Nasal cavity respiratory epithelium epithelial cell of viscerocranial mucosa (primary cell): ENCODE results near the gene PLXNA3. TPM values are rescaled to one million over a fixed set of nuclear protein-coding genes. Genes with fewer than 3 reads are reported as not detected.

ENCODE experiments used
- total RNA-seq: library from RNA; depleted of rRNA; stranded (reverse); fragments of >200 nt; gene quantifications from 2 replicates; pipeline ENCODE4 v1.2.3, GENCODE V29; 2014

Gene PLXNA3
- total RNA-seq = 5.1 and 39.3 TPM in 2 replicates

GRCh38 chrX:154458116-154458953, at the start of gene PLXNA3:
Gene PLXNA3, plus strand, starts transcription at chrX:154458281. Its CDS starts 1,903 bp downstream, at chrX:154460184.

GRCh38 chrX:154409222-154409871, 48.7 kb upstream of the PLXNA3 start, which contains the start of gene DNASE1L1:
Gene DNASE1L1, minus strand, starts transcription at chrX:154409254. Its CDS starts 3,686 bp downstream, at chrX:154405568.

GRCh38 chrX:154428176-154429171, 29.6 kb upstream of the PLXNA3 start, which contains the start of gene ATP6AP1:
Gene ATP6AP1, plus strand, starts transcription at chrX:154428677. Its CDS starts 16 bp downstream, at chrX:154428693.

GRCh38 chrX:154436983-154437752, 20.9 kb upstream of the PLXNA3 start, which contains the start of gene GDI1:
Gene GDI1, plus strand, starts transcription at chrX:154437154. Its CDS starts 101 bp downstream, at chrX:154437255.

DNA sequence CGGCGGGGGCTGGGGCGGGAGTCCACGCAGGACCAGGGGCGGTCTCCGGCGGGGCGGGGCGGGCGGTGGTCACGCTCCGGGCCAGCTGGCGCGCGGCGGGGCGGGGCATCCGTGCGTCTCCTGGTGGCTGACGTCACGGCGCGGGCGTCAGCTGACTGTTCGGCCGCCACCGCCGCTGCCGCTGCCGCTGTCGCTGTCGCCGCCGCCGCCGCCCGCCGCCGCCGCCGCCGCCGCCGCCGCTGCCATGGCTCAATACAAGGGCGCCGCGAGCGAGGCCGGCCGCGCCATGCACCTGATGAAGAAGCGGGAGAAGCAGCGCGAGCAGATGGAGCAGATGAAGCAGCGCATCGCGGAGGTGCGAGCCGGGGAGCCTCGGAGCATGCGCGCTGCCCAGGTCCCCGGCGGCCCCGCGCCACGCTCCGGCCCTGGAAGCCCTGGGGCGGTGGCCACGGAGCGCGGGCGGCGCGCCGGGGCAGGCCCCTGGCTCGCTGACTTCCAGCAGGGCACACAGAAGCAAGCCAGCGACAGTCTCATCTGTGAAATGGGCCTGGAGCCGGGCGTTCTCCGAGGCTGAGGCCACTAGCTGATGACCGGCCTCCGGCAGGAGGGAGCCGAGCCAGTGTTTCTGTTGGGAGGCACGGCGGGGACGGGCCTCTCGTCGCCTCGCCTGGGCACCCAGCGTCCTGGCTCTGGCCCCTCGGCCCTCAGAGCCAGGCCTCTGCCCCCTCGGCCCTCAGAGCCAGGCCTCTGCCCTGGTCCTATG, 13.9 kb upstream of the PLXNA3 start, which contains the start of gene FAM50A:
Gene FAM50A (plus strand): TSS at position 150 of the 763 bp plus-strand sequence. CDS start 95 bp downstream, at position 245.

DNA sequence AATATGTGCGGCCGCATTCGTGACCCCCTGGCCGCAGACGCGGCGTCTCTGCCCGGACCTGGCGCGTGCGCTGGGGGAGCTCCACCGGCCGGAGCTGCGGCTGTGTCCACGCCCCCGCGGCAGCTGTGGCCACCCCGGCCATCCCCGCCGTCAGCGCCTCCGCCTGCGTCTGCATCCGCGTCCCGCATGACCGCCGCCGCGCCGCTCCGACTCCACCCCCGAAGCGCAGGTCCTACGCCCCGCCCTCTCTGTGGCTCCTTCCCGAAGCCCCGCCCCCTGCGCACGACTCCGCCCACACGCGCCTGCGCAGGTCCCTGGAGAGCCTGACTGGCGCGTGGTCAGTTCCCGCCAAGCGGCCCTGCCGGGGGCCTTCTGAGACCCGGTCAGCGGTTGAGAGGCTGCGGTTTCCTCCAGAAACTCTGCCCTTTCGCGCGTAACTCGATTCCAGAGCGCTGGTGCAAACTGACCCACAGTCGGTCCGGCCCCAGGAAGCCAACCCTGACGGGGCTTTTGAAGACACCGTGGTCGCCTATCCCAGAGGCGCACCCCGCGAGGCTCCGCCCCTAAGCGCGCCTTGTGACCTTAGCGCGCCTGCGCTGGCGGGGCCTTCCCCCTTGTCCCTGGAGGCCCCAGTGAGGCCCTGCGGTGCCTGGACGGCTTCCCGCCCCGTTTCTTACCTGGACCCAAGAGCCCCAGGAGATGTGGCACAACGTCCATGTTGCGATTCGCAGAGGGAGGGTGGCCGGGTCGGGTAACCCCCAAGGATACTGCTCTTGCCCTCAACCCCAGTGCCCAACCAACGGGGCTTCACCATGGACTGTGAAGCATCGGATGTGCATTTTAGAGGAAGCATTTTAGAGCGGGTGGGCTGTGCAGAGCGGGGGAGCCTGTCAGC, 20.9 kb downstream of the PLXNA3 start, which contains the start of gene LAGE3:
Gene LAGE3 (minus strand): TSS at position 554 of the 895 bp plus-strand sequence. CDS start 366 bp downstream, at position 188.

GRCh38 chrX:154486396-154487207, 28.5 kb downstream of the PLXNA3 start, which contains the start of gene UBL4A:
Gene UBL4A, minus strand, starts transcription at chrX:154486615. Its CDS starts 31 bp downstream, at chrX:154486584.

GRCh38 chrX:154490414-154491083, 32.5 kb downstream of the PLXNA3 start, which contains the start of gene SLC10A3:
Gene SLC10A3, minus strand, starts transcription at chrX:154490629. Its CDS starts 1,689 bp downstream, at chrX:154488940.

GRCh38 chrX:154515966-154516655, 58.0 kb downstream of the PLXNA3 start, which contains the start of gene FAM3A:
Gene FAM3A, minus strand, starts transcription at chrX:154516232. Its CDS starts 460 bp downstream, at chrX:154515772.

Other genes starting within 250 kb of the PLXNA3 start
- not detected in 2 replicates for gene OPN1MW2, start 238.5 kb upstream of the PLXNA3 start, total RNA-seq
- gene OPN1MW3, start 200.7 kb upstream of the PLXNA3 start, total RNA-seq = not detected in 2 replicates
- not detected in 2 replicates for gene TEX28, start 163.2 kb upstream of the PLXNA3 start, total RNA-seq
- gene TKTL1, start 162.5 kb upstream of the PLXNA3 start, total RNA-seq = not detected in 2 replicates
- 1,456 and 1,936 TPM in 2 replicates for gene FLNA, start 83.6 kb upstream of the PLXNA3 start, total RNA-seq
- 19.1 and 26.7 TPM in 2 replicates for gene EMD, start 79.0 kb upstream of the PLXNA3 start, total RNA-seq
- 2,212 and 2,409 TPM in 2 replicates for gene RPL10, start 59.9 kb upstream of the PLXNA3 start, total RNA-seq
- 28.0 and 31.3 TPM in 2 replicates for gene DNASE1L1, start 49.0 kb upstream of the PLXNA3 start, total RNA-seq
- gene TAFAZZIN, start 46.7 kb upstream of the PLXNA3 start, total RNA-seq = 23.0 and 27.3 TPM in 2 replicates
- gene ATP6AP1, start 29.6 kb upstream of the PLXNA3 start, total RNA-seq = 42.0 and 109 TPM in 2 replicates
- gene GDI1, start 21.1 kb upstream of the PLXNA3 start, total RNA-seq = 58.1 and 69.8 TPM in 2 replicates
- 48.9 and 72.5 TPM in 2 replicates for gene FAM50A, start 14.1 kb upstream of the PLXNA3 start, total RNA-seq
- 9.4 and 10.3 TPM in 2 replicates for gene LAGE3, start 21.0 kb downstream of the PLXNA3 start, total RNA-seq
- gene UBL4A, start 28.3 kb downstream of the PLXNA3 start, total RNA-seq = 39.6 and 40.6 TPM in 2 replicates
- 15.4 and 30.3 TPM in 2 replicates for gene SLC10A3, start 32.3 kb downstream of the PLXNA3 start, total RNA-seq
- gene FAM3A, start 58.0 kb downstream of the PLXNA3 start, total RNA-seq = 24.6 and 35.1 TPM in 2 replicates
- 22.9 and 50.0 TPM in 2 replicates for gene G6PD, start 88.6 kb downstream of the PLXNA3 start, total RNA-seq
- 8.5 and 8.9 TPM in 2 replicates for gene IKBKG, start 89.3 kb downstream of the PLXNA3 start, total RNA-seq
- gene CTAG1A, start 126.9 kb downstream of the PLXNA3 start, total RNA-seq = not detected in 2 replicates
- gene CTAG1B, start 161.0 kb downstream of the PLXNA3 start, total RNA-seq = not detected in 2 replicates
- gene CTAG2, start 195.3 kb downstream of the PLXNA3 start, total RNA-seq = not detected in 2 replicates